Hepatic stellate cell (primary cell): ENCODE data around the gene KIF14.

Source experiments
- DNase-seq: peaks from one replicate; pipeline ENCODE4 v3.0.0; 2011; ENCODE audit warnings: low spot score

The KIF14 gene

GRCh38 chr1:200620273-200621131 is at the start of gene KIF14:
Gene KIF14 (minus strand): TSS chr1:200620751. CDS start chr1:200618723, 2,028 bp downstream.
- DNase-seq = peak; percentile 97

DNA sequence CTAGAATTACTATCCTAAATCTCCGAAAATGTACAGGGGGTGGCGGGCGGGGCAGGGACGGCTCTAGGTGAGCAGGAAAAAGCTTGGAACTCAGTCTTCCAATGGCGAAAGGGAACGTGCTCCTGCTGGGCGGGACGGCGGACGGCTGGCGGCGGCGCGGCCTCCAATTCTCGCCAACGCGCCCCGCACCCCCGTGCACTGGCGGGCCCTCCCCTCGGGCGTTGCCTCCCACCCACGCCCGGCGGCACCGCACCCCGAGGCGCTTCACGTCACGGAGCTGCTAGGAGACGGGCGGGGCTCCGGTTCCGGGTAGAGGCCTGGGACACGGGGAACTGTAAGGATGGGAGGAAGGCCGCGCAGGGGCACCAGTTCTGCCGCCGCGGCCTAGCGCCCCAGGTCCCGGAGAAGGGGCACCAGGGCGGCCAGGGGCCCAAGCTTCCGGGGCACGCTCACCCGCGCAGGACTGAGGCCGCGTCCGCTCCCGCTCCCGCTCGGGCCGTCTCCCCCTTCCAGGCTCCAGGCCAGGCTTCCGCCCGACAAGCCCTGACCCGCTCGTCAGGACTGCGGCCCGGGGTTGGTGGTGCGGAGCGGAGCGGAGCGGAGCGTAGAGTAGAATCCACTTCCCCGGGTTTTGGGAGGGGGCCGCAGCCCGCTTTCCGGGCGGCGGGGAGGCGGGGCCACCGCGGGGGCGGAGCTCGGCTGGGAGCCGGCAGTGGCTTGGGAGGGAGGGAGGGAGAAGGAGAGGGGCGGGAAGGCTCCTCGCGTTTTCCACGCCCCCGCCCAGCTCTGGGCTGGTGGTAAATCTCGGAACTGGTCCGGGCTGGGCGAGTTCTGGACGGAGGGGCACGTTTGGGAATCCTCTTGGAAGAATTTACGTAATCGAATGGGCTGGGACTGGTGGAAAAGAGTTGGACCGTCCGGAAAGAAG is 49.0 kb upstream of the KIF14 start, which contains the start of gene DDX59:
Gene DDX59, minus strand, starts transcription at position 594 of the 928 bp plus-strand sequence. CDS start 3,167 bp downstream, outside the sequence.
- peak; percentile 97 for DNase-seq

GRCh38 chr1:200668514-200669313 is 48.2 kb upstream of the KIF14 start:
- no peak for DNase-seq

DNA sequence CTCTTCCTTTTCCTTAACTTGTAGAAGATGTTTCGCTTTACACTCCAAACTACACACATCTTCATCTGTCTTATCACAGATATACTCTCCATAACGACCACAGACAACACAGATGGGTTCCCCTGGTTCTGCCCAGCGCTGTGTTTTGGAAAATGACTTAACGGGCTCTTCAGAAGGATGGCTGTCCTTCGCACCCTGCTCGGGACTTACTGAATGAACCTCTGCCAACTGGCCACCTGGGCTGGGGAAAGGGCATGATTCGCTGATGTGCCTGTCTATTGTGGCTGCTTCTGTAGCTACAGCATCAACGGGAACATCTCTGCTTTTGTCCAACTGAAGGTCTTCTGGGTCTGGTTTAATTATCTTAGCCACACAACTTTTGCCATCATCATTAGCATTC is 45.8 kb upstream of the KIF14 start:
- DNase-seq = no peak

GRCh38 chr1:200665861-200666260 is 45.3 kb upstream of the KIF14 start:
- DNase-seq = no peak

DNA sequence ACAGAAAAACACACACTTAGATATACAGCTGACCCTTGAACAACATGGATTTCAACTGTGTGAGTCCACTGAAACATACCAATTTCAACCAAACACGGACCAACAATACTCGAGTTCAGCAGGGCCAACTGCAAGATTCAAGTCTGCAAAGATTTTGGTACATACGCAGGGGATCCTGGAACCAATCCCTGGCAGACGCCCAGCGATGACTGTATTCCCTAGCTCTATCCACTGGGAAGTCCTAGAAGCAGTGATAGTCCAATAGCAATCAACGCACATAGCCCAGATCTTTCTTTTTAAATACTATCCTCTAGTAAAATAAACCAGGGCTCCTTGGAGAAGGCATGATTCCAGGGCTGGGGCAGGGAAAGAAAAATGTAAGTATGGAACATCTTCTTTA is 40.2 kb upstream of the KIF14 start:
- DNase-seq = no peak

- no peak for DNase-seq
Measured at GRCh38 chr1:200659269-200659668, 38.7 kb upstream of the KIF14 start.

DNA sequence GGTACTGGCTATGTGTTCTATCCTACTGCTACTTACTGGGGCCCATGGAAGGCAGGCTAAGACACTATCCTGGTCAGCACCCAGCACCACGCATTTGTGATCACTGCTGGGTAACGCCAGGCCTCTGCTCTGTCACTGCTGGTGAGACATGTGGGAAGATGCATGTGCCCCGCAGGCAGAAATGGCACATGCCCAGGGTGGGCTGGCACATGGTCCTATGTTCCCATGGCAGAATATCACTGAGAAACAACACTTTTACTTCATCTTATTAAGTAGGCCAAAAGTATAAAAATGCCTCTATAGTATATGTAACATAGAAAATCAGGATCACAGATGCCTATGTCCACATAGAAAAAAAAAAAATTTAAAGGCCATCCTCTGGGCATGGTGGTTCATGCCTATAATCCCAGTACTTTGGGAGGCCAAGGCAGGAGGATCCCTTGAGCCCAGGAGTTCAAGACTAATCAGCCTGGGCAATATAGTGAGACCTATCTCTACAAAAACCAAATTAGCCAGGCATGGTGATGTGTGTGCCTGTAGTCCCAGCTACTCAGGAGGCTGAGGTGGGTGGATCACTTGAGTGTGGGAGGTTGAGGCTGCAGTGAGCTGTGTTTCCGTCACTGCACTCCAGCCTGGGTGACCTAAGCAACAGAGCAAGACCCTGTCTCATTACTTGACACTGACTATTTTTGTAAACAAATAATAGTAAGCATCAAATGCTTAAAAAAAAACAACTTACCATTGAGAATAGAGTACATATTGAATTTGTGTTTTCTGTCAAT is 37.7 kb upstream of the KIF14 start:
- no peak for DNase-seq

GRCh38 chr1:200654660-200655059 is 34.1 kb upstream of the KIF14 start:
- DNase-seq = no peak

DNA sequence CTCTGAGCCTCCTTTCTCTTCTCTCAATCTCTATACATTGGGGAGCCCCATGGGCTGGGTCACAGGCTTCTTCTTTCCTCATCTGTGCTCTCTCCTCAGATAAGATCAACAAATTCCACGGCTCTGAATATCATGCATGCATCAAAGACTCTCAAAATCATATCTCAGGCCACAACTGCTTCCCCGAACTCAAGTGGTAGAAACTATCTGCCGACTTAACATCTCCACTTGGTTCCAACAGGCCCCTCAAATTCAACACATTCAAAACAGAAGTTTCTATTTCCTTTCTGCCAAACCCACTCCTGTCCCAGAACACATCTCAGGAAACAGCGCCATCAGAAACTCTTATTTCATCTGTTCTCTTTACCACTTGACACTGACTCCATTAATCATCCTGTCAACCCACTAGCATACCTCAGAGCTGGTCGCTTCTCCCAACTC is 32.5 kb upstream of the KIF14 start:
- no peak for DNase-seq

GRCh38 chr1:200652378-200652777 is 31.8 kb upstream of the KIF14 start:
- no peak for DNase-seq

DNA sequence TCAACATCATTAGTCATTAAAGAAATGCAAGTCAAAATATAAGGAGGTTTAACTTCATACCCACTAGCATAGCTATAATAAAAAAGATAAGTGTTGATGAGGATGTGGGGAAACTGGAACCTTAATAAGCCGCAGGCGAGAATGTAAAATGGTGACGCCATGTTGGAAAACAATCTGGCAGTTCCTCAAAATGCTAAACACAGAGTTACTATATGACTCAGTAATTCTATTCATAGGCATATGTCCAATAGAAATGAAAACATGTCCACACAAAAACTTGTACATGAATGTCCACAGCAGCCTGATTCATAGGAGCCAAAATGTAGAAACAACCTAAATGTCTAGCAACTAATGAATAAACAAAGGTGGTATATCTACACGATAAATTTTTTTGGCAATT is 26.0 kb upstream of the KIF14 start:
- no peak for DNase-seq

- DNase-seq = no peak
Measured at GRCh38 chr1:200644021-200644420, 23.5 kb upstream of the KIF14 start.

DNA sequence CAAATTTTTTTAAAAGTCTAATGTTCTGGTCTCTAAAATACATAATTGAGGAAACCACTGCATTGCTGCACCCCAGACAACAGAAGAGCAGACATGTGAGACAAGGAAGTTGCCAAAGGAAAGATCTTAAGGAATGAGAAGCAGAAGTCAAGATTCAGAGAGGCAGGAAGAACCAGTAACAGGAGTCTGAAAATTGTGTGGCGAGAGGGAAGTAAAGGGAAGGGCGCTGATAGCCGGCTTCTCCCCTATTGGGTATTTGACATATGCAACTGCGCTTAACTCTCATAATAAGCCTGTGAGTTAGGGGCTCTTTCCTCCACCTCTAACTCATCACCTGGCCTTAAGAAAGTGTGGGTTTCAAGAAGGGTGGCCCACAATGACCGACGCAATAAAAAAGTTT is 21.9 kb upstream of the KIF14 start:
- no peak for DNase-seq

DNA sequence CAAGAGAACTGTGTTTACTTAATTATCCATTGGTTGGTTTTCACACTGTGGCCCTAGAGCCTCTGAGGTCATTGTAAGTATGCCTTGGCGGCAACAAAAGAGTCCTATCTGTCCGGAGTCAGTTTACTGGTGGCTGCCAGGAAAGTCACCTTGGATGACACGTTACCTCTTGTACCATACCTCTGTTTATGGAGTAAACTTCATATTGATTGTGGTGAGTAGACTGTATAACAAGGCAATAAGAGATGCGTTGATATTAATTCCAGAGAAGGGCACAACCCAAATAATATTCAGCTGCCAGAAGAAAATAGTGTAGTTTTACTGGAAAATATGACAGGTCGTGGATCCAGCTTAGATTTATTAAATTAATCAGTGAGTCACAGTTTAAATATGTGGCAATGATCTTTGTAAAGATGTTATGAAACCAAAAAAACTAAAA is 20.4 kb upstream of the KIF14 start:
- DNase-seq = no peak

GRCh38 chr1:200640373-200640962 is 19.9 kb upstream of the KIF14 start:
- DNase-seq = no peak

DNA sequence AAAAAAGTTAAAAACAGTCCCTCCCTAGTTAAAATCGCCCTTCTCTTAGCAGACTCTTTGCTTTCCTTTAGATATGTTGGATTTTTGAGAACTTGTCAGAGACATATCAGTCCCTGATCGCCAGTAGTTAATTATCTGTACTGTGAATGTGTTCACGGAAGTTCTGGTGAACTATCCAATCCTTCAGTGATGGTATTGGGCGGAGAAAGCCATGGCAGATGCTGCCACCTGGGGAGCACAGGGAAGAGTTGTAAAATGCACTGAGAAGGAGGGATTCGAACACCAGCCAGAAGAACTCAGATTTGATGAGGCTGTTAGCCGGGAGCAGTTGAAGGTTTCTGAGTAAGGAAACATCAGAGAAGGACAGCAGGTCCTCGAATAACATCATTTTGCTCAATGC is 17.5 kb upstream of the KIF14 start:
- no peak for DNase-seq

DNA sequence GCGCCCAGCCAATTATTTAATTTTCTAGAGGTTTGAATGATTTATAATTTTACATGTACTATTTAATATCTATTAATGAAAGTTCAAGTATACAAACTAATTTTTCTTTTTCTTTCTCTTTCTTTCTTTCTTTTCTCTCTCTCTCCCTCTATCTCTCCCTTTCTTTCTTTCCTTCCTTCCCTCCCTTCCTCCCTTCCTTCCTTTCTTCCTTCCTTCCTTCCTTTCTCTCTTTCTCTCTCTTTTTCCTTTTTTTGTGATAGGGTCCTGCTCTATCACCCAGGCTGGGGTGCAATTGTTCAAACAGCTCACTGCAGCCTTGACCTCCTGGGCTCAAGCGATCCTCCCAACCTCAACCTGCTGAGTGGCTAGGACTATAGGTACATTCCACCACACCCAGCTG is 16.1 kb upstream of the KIF14 start:
- DNase-seq = no peak

GRCh38 chr1:200634261-200635122 is 13.9 kb upstream of the KIF14 start:
- no peak for DNase-seq

- DNase-seq = no peak
Measured at GRCh38 chr1:200631375-200631774, 10.8 kb upstream of the KIF14 start.
